HCT116 (cell line): ENCODE measurements around the gene PSMB5. TPM values are rescaled to one million over a fixed set of nuclear protein-coding genes. Genes with fewer than 3 reads are reported as not detected.

ENCODE experiments used
- ATAC-seq: fragments of 200-7000 bp; cut with Tn5 transposase; 2 replicates; pipeline ENCODE4 v1.9.1; 2020; ENCODE audit warnings: mild to moderate bottlenecking, moderate library complexity
- BruUV-seq: library from RNA; stranded (reverse); fragments of 400-500 nt; replicated peaks from 2 replicates; lab custom pipeline; 2021; lab: Mats Ljungman, UMichigan
- CTCF ChIA-PET: fragments of 300-600 bp; sonication (Branson Sonifier 250); formaldehyde crosslinking; loops from one replicate; lab custom pipeline; 2021; ENCODE audit warnings: antibody characterized with exemption; lab: Charles Lee
- POLR2A ChIA-PET: fragments of 300-600, 350-600 bp; sonication (Branson Sonifier 250); formaldehyde crosslinking; loops from one replicate; lab custom pipeline; 2021; ENCODE audit warnings: antibody characterized with exemption; lab: Charles Lee
- RAD21 ChIA-PET, 2 experiments: fragments of 300-600 bp; sonication (Branson Sonifier 250); formaldehyde crosslinking; loops; one replicate each; lab custom pipeline; 2023; ENCODE audit warnings: low total read pairs in 2 of 2; ENCODE audit not compliant: uncharacterized antibody in 2 of 2, unreplicated experiment in 2 of 2, low non-redundant PET in 1 of 2; lab: Charles Lee
- DNase-seq: peaks from one replicate; pipeline ENCODE4 v3.0.0-alpha.2; 2010; ENCODE audit warnings: low read depth, low spot score
- H2AFZ ChIP-seq: fragments of 200-600 bp; shearing (Covaris generic), sonication (generic); 2 replicates; pipeline ENCODE4 v1.6.1; 2017; ENCODE audit warnings: low read depth, mixed run types, mixed read lengths, antibody characterized with exemption, low read length; ENCODE audit not compliant: poor library complexity, severe bottlenecking
- H3K27ac ChIP-seq: 2 replicates; pipeline ENCODE4 v1.5.1; 2012; ENCODE audit warnings: low read depth, low read length
- H3K27me3 ChIP-seq: fragments of 200-600 bp; sonication (generic); 2 replicates; pipeline ENCODE4 v1.6.1; 2016; ENCODE audit warnings: mixed run types, low read length, mixed read lengths; ENCODE audit not compliant: insufficient read depth
- H3K36me3 ChIP-seq, 2 experiments: fragments of 200-500 bp in 1 of 2; fragments of 200-600 bp in 1 of 2; sonication (Bioruptor generic) in 1 of 2; sonication (generic) in 1 of 2; 2 replicates each; pipeline versions ENCODE4 v1.5.1 to v1.6.1; 2014 to 2016; ENCODE audit warnings: low read length in 2 of 2, inconsistent platforms in 1 of 2, mixed read lengths in 1 of 2, mixed run types in 1 of 2; ENCODE audit not compliant: insufficient read depth in 2 of 2, control insufficient read depth in 1 of 2
- H3K4me1 ChIP-seq, 2 experiments: fragments of 200-600 bp in 1 of 2; sonication (generic) in 1 of 2; 2 replicates each; pipeline versions ENCODE4 v1.5.1 to v1.6.1; 2012 to 2017; ENCODE audit warnings: low read length in 2 of 2, inconsistent platforms in 1 of 2, mild to moderate bottlenecking in 1 of 2, mixed read lengths in 1 of 2, mixed run types in 1 of 2, moderate library complexity in 1 of 2; ENCODE audit not compliant: insufficient read depth in 2 of 2, control insufficient read depth in 1 of 2
- H3K4me2 ChIP-seq: fragments of 200-600 bp; sonication (generic); 2 replicates; pipeline ENCODE4 v1.6.1; 2017; ENCODE audit warnings: mixed run types, low read length, mixed read lengths
- H3K4me3 ChIP-seq, 2 experiments: fragments of 200-600 bp in 1 of 2; sonication (generic) in 1 of 2; replicated peaks in 1 of 2; 2 replicates each; pipeline ENCODE4 v1.5.1; 2011 to 2016; ENCODE audit warnings: low read length in 2 of 2, control low read depth in 1 of 2, low read depth in 1 of 2, mild to moderate bottlenecking in 1 of 2, mixed read lengths in 1 of 2, mixed run types in 1 of 2
- H3K79me2 ChIP-seq: fragments of 200-600 bp; sonication (generic); 2 replicates; pipeline ENCODE4 v1.6.1; 2017; ENCODE audit warnings: mild to moderate bottlenecking, mixed run types, low read length, moderate library complexity, mixed read lengths; ENCODE audit not compliant: insufficient read depth
- H3K9ac ChIP-seq: fragments of 200-600 bp; sonication (generic); 2 replicates; pipeline ENCODE4 v1.6.1; 2016; ENCODE audit warnings: low read length, mixed read lengths
- H3K9me2 ChIP-seq: fragments of 200-600 bp; sonication (generic), shearing (Covaris generic); 2 replicates; pipeline ENCODE4 v1.6.1; 2017; ENCODE audit warnings: mixed run types, mild to moderate bottlenecking, moderate library complexity; ENCODE audit not compliant: insufficient read depth
- H3K9me3 ChIP-seq, 2 experiments: fragments of 200-500 bp in 1 of 2; fragments of 200-600 bp in 1 of 2; sonication (Bioruptor generic) in 1 of 2; sonication (generic) in 1 of 2; 2 replicates each; pipeline ENCODE4 v1.6.1; 2014 to 2017; ENCODE audit warnings: low read length in 2 of 2, mixed read lengths in 2 of 2, inconsistent platforms in 1 of 2, low read depth in 1 of 2, mild to moderate bottlenecking in 1 of 2, mixed run types in 1 of 2, moderate library complexity in 1 of 2; ENCODE audit not compliant: control insufficient read depth in 1 of 2, insufficient read depth in 1 of 2
- H4K20me1 ChIP-seq: fragments of 200-600 bp; sonication (generic), shearing (Covaris generic); 2 replicates; pipeline ENCODE4 v1.6.1; 2017; ENCODE audit warnings: mixed run types, mild to moderate bottlenecking, moderate library complexity; ENCODE audit not compliant: insufficient read depth
- CBX3 ChIP-seq: IDR thresholded peaks from 2 replicates; pipeline ENCODE4 v1.6.1; 2012; ENCODE audit warnings: low read depth
- CTCF ChIP-seq, 3 experiments: fragments of 200-600 bp in 1 of 3; sonication (generic) in 1 of 3; IDR thresholded peaks in 2 of 3; conservative IDR thresholded peaks in 1 of 3; 2 replicates each; pipeline ENCODE4 v1.5.1; 2012 to 2017; ENCODE audit warnings: low read depth in 2 of 3, low read length in 2 of 3, antibody characterized with exemption in 1 of 3, borderline replicate concordance in 1 of 3, control low read depth in 1 of 3, mild to moderate bottlenecking in 1 of 3, mixed read lengths in 1 of 3, mixed run types in 1 of 3, moderate library complexity in 1 of 3; ENCODE audit not compliant: insufficient read depth in 1 of 3
- ELF1 ChIP-seq: IDR thresholded peaks from 2 replicates; pipeline ENCODE4 v1.6.1; 2012; ENCODE audit warnings: low read depth, borderline replicate concordance
- EZH2 ChIP-seq: fragments of 200-600 bp; sonication (generic); IDR thresholded peaks from 2 replicates; pipeline ENCODE4 v1.6.1; 2017; ENCODE audit warnings: antibody characterized with exemption, mixed run types
- EZH2phosphoT487 ChIP-seq: fragments of 200-600 bp; IDR thresholded peaks from 2 replicates; pipeline ENCODE4 v1.6.1; 2018; ENCODE audit warnings: antibody characterized with exemption, borderline replicate concordance
- FOSL1 ChIP-seq: IDR thresholded peaks from 2 replicates; pipeline ENCODE4 v1.6.1; 2012; ENCODE audit warnings: low read depth
- JUND ChIP-seq: IDR thresholded peaks from 2 replicates; pipeline ENCODE4 v1.6.1; 2012
- MAX ChIP-seq: IDR thresholded peaks from 2 replicates; pipeline ENCODE4 v1.6.1; 2012
- POLR2A ChIP-seq: IDR thresholded peaks from 2 replicates; pipeline ENCODE4 v1.7.0; 2011; ENCODE audit warnings: borderline replicate concordance; ENCODE audit not compliant: insufficient read depth, insufficient read length; ENCODE audit errors: extremely low read depth
- POLR2AphosphoS5 ChIP-seq: IDR thresholded peaks from 2 replicates; pipeline ENCODE4 v1.6.1; 2011; ENCODE audit warnings: mild to moderate bottlenecking, low read depth, low read length, moderate library complexity
- RAD21 ChIP-seq: IDR thresholded peaks from 2 replicates; pipeline ENCODE4 v1.6.1; 2012; ENCODE audit warnings: low read depth, mild to moderate bottlenecking
- SRF ChIP-seq: IDR thresholded peaks from 2 replicates; pipeline ENCODE4 v1.6.1; 2012; ENCODE audit warnings: low read depth
- TCF7L2 ChIP-seq: IDR thresholded peaks from 2 replicates; pipeline ENCODE4 v1.7.0; 2011; ENCODE audit warnings: borderline replicate concordance, inconsistent platforms; ENCODE audit not compliant: insufficient read depth, insufficient read length; ENCODE audit errors: extremely low read depth
- ZBTB33 ChIP-seq: IDR thresholded peaks from 2 replicates; pipeline ENCODE4 v1.6.1; 2011; ENCODE audit warnings: mild to moderate bottlenecking, low read length, moderate library complexity; ENCODE audit not compliant: insufficient replicate concordance; ENCODE audit errors: extremely low read depth
- ZFX ChIP-seq: fragments of 450-650 bp; IDR thresholded peaks from 2 replicates; pipeline ENCODE4 v1.6.1; 2017
- intact Hi-C: fragments of 100-400 bp; cut with micrococcal nuclease; formaldehyde crosslinking; loops from 2 replicates; pipeline ENCODE4 v1.10.0; 2022
- total RNA-seq: library from RNA; stranded (reverse); gene quantifications from one replicate; pipeline ENCODE4 v1.2.1, GENCODE V29; 2021; ENCODE audit not compliant: unreplicated experiment

PSMB5 gene
- total RNA-seq, 1 experiment from 2014 or later = 212 TPM

GRCh38 chr14:23047034-23047634 lies 12.4 kb upstream of the PSMB5 start:
- DNase-seq = no peak
- H3K4me2 ChIP-seq = no peak overlapping the region
- H3K27ac ChIP-seq = no peak overlapping the region
- H4K20me1 ChIP-seq = no peaks in the 10 kb centered on the region
- no peaks in the 10 kb centered on the region for H3K9me2 ChIP-seq
- POLR2A ChIA-PET = no interaction called here
- no peak overlapping the region for H2AFZ ChIP-seq
- no peak for TF ChIP-seq RAD21
- no peak for TF ChIP-seq FOSL1
- TF ChIP-seq ZFX = no peak
- no peak for TF ChIP-seq EZH2phosphoT487
- TF ChIP-seq POLR2AphosphoS5 = no peak
- TF ChIP-seq POLR2A = no peak
- no peak for TF ChIP-seq TCF7L2
- TF ChIP-seq EZH2 = no peak
- H3K9me3 ChIP-seq = no peaks in the 10 kb centered on the region
- ATAC-seq = no peak
- BruUV-seq = no TSS peak
- H3K79me2 ChIP-seq = no peaks in the 10 kb centered on the region
- H3K27me3 ChIP-seq = no peaks in the 10 kb centered on the region
- RAD21 ChIA-PET = no interaction called here
- intact Hi-C loops = no loop called here
- H3K36me3 ChIP-seq = no peaks in the 10 kb centered on the region
- H3K9ac ChIP-seq = no peak overlapping the region
- H3K4me1 ChIP-seq = peaks cover 0 to 5% of the 10 kb centered on the region in 2 experiments; a peak in 1 of 4 replicates
- no peak overlapping the region for H3K4me3 ChIP-seq
- CTCF ChIA-PET = interaction anchor here (1.0 kb wide), 1 partner anchor 53 kb away, joined by 3 read pairs; no protein-coding TSS in a partner anchor

- H2AFZ ChIP-seq = no peak overlapping the region
- ATAC-seq (no peak), DNase-seq (no peak)
- H3K4me3 ChIP-seq = no peak overlapping the region
- H3K4me2 ChIP-seq = no peak overlapping the region
- BruUV-seq = no TSS peak
- H4K20me1 ChIP-seq = no peaks in the 10 kb centered on the region
- intact Hi-C loops = no loop called here
- H3K79me2 ChIP-seq = no peaks in the 10 kb centered on the region
- H3K9me3 ChIP-seq = no peaks in the 10 kb centered on the region
- no peaks in the 10 kb centered on the region for H3K27me3 ChIP-seq
- H3K27ac ChIP-seq = no peak overlapping the region
- H3K9me2 ChIP-seq = no peaks in the 10 kb centered on the region
- H3K36me3 ChIP-seq = no peaks in the 10 kb centered on the region
- ChIA-PET RAD21 (no interaction called here), POLR2A (no interaction called here), CTCF (no interaction called here)
- peaks cover 0 to 5% of the 10 kb centered on the region in 2 experiments; a peak in 1 of 4 replicates for H3K4me1 ChIP-seq
- H3K9ac ChIP-seq = no peak overlapping the region
- TF ChIP-seq ZBTB33 (no peak), RAD21 (no peak), MAX (no peak), SRF (no peak), ELF1 (no peak), CBX3 (no peak), POLR2AphosphoS5 (no peak), JUND (no peak), CTCF (IDR thresholded peaks at IDR 0.05 in 2 of 3, conservative IDR thresholded peaks at IDR 0.05 in 1 of 3; ENCODE audit: borderline replicate concordance in 1 of 3, insufficient read depth in 1 of 3, low read depth in 2 of 3, low read length in 2 of 3) (no peak)
Observed at GRCh38 chr14:23045419-23046357, 11.0 kb upstream of the PSMB5 start.
